VCaP (cell line): ENCODE measurements around the gene PPP2R5E.

Experiments
- H3K27ac ChIP-seq: fragments of 450-650 bp; 2 replicates; pipeline ENCODE4 v1.5.1; 2017
- CTCF ChIP-seq: fragments of 450-650 bp; conservative IDR thresholded peaks from 2 replicates; pipeline ENCODE4 v1.5.1; 2017; ENCODE audit warnings: mild to moderate bottlenecking, moderate library complexity

The PPP2R5E gene

GRCh38 chr14:63480599-63480998, 62.6 kb downstream of the PPP2R5E start:
- TF ChIP-seq CTCF, result no peak
- no peak overlapping the region for H3K27ac ChIP-seq

GRCh38 chr14:63478437-63478852, 64.7 kb downstream of the PPP2R5E start:
- no peak for TF ChIP-seq CTCF

GRCh38 chr14:63478010-63478409, 65.2 kb downstream of the PPP2R5E start:
- H3K27ac ChIP-seq, result no peak overlapping the region
- no peak for TF ChIP-seq CTCF

More at GRCh38 chr14:63478437-63478852, 64.7 kb downstream of the PPP2R5E start:
- no peak overlapping the region for H3K27ac ChIP-seq

- no peak for TF ChIP-seq CTCF
- no peak overlapping the region for H3K27ac ChIP-seq
These were observed 65.6 kb downstream of the PPP2R5E start for GRCh38 chr14:63477556-63477955.

GRCh38 chr14:63475761-63476160, 67.4 kb downstream of the PPP2R5E start:
- TF ChIP-seq CTCF, result no peak
- H3K27ac ChIP-seq, result no peak overlapping the region

GRCh38 chr14:63474844-63475243, 68.3 kb downstream of the PPP2R5E start:
- no peak for TF ChIP-seq CTCF
- no peak overlapping the region for H3K27ac ChIP-seq

- no peak for TF ChIP-seq CTCF
- H3K27ac ChIP-seq, result no peak overlapping the region
These were observed 69.1 kb downstream of the PPP2R5E start for GRCh38 chr14:63474111-63474510.
